Measurements from ENCODE around the gene ACSL4.
"Not testable (repeated sequence)": the region's sequence is repeated elsewhere in the genome, so short reads cannot be mapped to it uniquely, and the experiment has no call there.

The ACSL4 gene

DNA sequence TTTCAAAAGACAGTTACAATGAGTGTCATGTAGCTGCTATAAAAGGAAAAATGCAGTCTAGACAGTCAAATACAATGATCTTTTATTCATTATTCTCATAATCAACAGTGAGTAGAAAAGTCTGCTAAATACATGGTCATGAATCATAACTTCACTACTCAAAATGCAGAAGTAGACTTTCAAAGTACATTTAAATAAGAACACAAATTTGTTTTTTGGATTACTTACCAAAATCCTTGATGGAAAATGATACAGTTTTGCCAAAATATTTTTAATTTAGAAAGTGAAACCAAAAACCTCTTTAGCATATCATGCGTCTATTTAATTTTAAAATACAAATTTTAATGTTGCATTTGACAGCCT, 4.9 kb downstream of the ACSL4 start:
- no peak for DNase-seq (ENCODE audit: low read depth)

DNA sequence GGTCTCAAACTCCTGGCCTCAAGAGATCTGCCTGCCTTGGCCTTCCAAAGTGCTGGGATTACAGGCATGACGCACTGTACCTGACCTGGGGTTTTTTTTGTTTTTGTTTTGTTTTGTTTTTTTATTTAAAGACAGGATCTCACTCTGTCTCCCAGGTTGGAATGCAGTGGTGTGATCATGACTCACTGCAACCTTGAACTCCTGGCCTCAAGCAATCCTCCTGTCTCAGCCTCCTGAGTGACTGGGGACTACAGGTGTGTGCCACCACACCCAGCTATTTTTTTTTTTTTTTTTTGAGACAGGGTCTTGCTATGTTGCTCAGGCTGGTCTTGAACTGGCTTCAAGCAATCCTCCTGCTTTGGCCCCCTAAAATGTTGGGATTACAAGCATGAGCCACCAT, 8.1 kb downstream of the ACSL4 start:
- not testable (repeated sequence) for DNase-seq (ENCODE audit: low read depth)

DNA sequence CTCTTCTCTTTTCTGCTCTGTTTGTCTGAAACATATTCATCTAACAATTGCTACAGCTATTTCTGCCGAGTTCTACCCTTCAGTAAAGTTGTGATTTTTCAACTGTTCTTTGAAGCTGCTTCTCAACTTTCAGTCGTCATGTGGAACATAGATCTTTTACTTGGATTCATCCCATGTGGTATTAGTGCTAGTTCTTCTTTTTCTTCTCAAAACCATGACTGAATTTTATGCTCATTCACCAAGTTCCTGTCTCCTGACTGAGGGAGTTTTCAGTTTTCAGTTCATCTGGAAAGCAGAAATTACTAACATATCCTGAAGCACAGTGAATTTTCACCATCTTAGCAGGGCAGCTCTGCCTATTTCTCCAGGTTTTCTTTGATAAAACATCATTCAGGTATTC, 12.1 kb downstream of the ACSL4 start:
- no peak for DNase-seq (ENCODE audit: low read depth)

DNA sequence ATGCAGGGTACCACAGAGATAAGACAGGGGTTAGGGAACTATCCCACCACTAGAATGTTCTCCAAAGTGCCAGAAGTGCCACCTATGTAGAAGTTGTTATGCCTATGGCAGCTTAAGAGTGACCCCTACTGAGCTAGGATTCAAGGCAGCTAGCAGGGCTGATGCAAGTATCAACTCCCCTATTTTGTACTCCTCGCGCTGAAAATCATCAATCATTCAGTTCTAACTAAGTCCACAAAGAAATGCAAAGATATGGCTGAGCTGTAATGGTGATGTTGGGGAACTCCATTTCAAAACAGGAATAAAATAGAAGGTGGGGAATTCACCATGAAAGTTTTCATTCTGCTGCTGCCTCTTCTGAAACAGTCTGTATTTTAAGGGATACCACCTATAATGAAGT, 13.8 kb downstream of the ACSL4 start:
- no peak for DNase-seq (ENCODE audit: low read depth)

DNA sequence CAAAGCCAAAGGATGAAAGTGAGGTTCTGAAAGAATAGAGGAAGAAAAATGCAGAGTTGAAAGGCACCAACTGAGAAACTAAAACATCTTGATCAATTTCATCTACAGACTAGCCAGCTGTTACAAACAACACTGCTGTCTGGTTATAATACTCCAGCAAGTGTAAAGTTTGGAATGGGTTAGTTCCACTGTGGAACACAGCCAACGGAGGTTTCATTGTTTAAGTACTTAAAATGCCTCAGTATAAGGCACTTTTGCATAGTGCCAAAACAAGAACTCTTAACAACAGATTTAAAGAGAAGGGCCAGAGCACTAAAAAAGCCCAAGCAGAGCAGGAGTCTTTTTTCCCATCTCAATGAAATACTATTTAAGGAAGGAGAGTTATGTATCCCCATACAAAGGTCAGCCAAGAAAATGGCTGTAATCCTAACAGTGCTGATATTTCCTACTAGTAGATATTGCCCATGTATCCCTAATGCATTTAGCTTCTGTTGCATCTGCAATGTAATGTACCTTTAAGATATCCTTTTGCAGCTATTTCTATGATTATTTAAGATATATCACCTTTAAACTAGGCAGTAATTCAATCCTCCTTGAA, 16.5 kb downstream of the ACSL4 start:
- no peak for DNase-seq (ENCODE audit: low read depth)

DNA sequence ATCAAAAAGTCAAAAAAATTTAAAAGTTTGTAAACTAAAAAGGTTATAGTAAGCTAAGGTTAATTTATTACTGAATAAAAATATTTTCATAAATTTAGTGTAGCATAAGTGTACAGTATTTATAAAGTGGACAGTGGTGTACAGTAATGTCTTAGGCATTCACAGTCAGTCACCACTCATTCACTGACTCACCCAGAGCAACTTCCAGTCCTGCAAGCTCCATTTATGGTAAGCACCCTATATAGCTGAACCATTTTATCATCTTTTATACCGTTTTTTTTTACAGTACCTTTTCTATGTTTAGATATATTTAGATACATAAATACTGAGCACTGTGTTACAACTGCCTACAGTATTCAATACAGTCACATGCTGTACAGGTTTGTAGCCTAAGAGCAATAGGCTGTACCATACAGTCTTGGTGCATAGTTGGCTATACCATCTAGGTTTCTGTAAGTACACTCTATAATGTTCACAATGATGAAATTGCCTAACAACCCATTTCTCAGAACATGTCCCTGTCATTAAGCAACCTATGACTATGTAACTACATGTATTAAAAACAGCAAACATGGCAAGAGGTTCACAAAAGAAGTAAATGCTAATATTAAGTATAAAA, 18.6 kb downstream of the ACSL4 start:
- DNase-seq (ENCODE audit: low read depth), result peak; percentile 24

DNA sequence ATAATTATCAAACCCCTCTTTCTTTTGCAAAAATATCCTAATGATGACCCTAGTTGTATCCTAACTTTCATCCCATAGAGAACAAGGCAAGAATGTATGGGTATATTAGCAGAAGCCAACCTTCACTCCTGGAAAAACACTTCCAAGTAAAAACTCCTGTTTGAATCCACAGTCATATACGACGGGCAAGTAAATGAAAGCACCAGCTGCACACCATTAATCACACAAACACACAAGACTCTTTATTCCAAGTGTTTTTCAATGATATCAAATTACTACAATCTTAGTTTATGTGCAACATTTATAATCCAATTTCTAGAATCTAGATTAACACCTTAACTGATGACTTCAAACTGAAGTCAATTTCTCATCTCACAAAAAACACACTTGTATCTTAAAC, 22.9 kb downstream of the ACSL4 start:
- no peak for DNase-seq (ENCODE audit: low read depth)

DNA sequence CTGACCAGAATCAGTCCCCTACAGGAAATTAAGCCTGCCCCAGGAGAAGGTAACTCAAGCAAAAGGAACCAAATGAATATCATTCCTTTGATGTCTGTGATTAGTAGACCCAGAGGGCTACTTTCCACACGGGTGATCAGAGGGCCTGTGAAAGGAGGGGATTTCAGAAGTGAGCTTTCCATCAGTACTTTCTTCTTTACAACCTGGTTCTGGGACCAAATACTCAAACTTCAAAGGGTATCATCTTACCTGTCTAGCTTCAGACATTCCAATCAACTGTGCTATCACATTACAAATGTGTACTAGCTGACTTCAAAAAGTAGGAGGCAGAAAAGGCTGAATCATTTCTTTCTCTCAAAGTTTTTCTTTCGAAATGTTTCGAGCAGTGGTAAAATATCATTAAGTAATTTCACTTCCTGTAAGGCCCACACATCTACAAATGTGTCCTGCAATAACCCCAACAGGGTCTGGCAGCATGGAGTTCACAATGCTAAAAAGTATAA, 23.9 kb downstream of the ACSL4 start:
- DNase-seq (ENCODE audit: low read depth), result no peak

DNA sequence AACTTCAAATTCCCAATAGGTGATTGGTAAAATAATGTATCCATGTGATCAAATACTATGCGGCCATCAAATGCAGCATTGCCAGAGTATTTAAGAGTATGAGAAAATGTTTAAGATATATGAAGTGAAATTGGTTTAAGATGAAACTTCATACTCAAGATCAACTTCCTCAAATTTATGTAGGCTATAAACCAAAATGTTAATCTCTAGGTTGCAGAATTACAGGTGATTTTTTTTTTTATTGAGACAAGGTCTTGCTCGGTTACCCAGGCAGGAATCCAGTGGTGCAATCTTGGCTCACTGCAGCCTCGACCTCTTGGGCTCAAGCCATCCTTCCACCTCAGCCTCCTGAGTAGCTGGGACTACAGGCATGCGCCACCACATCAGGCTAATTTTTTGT, 25.3 kb downstream of the ACSL4 start:
- DNase-seq (ENCODE audit: low read depth), result no peak

DNA sequence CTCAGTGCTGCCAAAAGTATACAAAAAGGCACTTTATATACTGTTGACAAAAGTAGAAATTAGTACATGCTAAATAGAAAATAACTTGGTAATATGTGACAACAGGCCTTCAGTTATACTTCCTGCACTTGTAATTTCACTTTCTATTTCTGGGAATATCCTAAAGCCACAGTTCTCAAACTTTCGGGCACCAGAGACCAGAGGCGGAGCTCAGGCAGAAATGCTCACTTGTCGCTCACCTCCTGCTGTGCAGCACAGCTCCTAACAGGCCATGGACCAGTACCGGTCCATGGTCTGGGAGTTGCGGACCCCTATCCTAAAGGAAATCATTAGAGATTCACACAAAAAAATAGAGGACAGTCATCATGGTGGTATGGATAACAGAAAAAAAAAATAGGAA, 25.7 kb downstream of the ACSL4 start:
- DNase-seq (ENCODE audit: low read depth), result no peak

DNA sequence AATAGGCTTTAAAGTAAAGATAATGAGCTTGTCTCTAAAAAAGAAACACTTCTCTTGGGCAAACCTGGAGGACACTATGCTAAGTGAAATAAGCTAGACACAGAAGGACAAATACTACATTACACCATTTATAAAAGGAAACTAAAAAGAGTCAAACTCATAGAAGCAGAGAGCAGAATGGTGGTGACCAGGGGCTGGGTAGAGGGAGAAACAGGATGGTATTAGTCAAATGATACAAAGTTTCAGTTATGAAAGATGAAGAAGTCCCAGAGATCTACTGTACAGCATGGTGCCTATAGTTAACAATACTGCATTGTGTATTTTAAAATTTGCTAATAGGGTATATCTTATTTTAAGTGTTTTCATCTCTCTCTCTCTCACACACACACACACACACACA, 28.5 kb downstream of the ACSL4 start:
- DNase-seq (ENCODE audit: low read depth), result no peak

DNA sequence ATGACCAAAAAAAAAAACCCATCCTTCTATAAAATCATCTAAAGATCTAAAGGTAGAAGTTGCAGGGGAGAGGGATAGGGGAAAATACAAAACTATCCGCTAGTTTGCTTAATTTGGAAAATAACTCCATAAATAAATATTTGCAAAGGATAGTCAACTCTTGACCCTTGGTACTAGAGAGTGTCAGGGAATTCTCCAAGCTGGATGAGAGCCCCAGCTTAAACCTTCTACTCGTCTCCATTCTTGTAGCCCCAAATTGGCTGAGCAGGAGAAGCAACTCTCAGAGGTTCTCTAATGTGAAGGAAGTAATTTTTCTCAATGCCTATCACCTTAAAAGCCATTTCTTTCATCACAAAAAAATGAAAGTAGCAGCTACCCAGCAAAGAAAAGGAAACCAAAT, 35.2 kb downstream of the ACSL4 start:
- no peak for DNase-seq (ENCODE audit: low read depth)

DNA sequence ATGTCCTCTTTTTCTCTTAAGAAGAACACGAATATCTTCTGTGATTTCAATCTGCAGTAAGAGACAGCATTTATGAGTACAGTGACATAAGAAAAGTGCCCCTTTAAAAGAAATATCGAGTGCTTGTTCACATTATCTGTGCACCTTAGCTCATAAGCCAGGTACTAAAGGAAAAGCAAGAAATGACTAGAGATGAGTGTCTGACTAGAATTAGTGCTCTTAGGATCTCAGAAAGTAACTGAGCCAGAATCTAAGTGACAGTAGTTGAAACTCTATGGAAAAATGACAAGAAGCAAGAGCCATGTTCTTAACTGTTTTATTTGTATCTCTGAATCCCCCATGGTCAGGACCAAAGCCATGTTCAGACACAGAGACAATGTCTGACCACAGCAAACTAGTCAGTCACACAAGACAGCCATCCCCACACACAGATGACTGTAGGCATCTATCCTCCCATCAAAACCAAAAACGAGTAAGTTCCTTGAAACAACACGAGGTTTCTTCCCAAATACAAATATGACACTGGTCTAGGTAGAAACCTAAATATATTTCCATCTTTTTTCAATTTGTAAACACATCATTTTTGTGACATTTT, 36.8 kb downstream of the ACSL4 start:
- DNase-seq (ENCODE audit: low read depth), result no peak

DNA sequence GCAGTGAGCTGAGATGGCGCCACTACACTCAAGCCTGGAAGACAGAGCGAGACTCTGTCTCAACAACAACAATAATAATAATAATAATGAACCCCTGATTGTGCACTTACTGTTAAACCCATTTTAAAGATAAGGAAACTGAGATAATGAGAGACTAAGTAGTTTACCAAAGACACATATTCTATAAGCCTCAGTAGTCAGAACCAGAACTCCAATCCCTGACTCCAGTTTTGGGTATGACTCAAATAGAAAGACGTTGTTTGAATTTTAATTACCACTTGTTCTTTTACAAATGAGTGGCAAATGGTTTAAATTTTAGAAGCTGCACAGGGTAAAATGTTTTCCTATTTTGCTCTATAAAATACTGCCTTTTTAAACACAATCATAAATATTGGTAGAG, 37.4 kb downstream of the ACSL4 start:
- DNase-seq (ENCODE audit: low read depth), result no peak

DNA sequence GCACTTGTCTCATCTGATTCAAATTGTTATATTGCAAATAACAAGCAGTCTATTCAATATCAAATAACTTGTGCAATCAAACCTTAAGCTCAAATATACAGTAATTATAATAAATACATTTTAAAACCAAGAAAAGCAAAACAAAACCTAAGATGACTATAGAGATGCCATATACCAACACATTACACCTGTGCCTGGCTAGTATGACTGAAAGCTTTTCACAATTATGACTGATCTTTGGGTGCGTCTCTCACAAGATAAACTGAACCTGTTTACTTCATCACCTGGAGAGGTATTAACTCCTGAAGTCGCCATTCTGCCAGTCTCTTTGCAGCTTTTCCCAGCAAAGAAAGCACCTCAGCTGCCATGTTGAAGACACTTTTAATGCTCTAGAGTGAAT, 41.3 kb downstream of the ACSL4 start:
- DNase-seq (ENCODE audit: low read depth), result no peak

DNA sequence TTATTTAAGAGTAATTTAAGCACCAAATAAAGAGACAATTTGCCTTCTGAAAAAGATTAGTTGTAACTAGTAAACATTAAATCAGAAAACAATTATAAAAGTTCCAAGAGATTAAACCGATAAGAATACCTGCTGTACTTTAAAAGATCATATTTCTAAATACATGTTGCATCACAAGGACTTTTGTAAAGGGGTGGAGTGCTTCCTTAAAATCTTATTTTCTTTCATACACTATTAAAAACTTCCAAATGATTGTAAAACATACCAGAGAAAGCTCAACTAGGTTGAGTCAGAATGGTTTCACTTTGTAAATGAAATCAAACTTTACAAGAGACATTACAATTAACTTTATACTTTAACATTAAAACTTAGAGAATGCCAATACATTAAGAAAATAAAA, 41.8 kb downstream of the ACSL4 start:
- DNase-seq (ENCODE audit: low read depth), result no peak

DNA sequence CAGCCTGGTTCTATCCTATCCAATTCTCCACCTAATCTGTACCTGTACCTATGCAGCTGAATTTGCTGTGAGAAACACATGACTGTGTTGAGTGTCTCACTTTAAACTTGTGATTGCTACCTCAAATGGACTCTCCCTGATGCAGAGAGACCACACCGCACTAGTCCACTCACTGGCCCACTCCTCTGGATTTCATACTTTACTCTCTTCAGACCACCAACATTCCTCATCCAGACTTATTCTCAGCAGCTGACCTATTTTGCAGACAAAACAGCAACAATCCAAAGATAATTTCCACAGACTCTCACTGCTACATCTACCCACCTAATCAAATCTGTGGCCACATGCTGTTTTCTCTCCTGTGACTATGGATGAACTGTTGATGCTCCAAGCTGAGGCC, 45.2 kb downstream of the ACSL4 start:
- no peak for DNase-seq (ENCODE audit: low read depth)

DNA sequence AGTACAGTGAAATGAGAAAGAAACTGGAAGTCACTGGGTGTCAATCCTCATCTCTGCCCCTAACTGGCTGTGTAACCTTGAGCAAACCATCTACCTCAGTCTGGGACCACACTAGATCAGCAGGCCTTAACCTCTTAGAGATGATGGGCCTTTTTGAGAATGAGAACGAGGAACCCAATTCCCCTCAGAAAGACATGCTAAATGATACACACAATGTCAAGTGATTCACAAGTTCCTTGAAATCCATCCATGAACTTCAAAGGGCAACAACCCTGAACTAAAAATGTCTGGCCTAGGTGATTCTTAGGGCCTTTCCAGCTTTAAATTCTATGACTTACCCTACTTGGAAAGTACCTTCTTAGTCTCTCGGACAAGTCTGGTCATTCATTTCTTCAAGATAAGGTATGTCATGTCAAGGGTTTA, 47.4 kb downstream of the ACSL4 start:
- DNase-seq (ENCODE audit: low read depth), result no peak

DNA sequence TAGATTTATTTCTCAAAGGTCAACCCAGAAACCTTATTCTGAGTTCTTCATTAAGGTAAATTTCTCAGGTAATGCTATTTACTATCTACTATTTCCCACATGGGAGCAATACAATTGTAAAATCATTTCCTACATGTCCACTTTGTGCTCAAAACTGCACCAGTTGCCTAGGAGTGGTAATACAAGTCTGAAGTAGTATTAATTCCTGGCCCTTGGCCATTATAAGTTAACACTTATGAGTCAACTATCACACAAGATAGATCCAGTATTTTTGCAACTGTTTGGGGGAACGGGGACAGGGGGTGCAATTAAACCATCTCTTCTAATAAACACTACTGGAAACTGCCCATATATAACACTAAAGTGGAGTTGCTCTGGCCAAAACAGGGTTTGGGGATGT, 48.9 kb downstream of the ACSL4 start:
- no peak for DNase-seq (ENCODE audit: low read depth)

DNA sequence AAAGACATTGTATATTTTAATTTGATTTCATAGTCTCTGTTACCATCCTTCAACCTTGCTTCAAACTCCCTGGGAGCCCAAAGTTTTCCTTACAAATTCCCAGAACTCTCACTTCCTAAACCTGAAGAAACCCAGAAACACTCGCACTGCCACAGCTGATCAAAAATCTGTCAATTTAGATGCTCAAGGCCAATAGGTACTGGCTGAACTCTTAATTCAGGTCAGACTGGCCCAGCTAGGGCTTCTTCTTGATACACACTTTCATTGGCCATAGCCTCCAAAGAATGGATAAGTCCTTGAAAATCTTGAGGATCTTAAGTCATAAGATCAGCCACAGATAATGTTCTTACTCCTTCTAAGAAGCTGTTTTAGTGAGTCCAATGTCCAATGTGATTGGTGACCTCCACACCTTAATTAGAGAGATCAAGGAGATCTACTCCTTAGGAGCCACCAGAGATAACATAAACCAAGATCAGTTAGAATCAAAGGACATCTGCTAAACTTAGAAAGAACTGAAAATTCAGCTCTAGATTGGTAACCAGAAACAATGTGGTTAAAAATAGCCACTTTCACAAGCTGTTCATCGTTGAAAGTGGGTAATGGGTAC, 51.5 kb downstream of the ACSL4 start:
- no peak for DNase-seq (ENCODE audit: low read depth)

DNA sequence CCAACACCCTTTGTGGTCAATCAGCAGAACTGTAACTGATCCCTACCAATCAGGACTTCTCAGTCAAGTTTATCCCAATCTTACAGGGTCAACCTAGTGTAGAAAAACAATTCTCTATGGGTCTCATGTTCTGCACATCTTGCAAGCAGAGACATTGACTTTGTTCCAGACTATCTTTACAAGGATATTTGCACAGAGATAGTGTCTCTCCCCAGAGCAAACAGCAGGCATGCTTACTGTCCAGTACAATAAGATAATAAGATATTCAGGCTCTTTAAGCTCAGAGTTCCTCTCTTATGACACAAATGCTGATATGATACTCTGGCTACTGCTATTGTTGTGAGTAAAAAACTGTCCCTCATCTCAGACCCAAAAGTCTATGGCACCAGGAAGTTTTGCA, 53.2 kb downstream of the ACSL4 start:
- no peak for DNase-seq (ENCODE audit: low read depth)

DNA sequence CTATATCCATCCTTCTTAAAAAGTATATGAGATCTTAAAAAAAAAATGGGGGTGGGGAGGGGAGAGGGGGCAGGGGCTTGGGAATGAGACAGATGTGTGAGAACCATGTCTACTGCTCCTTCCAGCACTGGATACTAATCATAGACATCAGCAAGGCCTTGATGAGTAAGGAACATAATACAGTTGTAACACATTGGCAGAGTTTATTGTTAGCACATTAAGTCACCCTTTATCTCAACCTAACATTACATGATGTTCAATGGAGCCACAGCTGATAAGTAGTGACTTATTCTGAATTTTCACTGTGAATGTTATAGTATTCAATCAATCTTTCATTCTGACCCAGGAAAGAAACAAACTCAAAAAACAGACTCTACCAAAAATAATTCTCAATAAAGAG, 60.8 kb downstream of the ACSL4 start:
- DNase-seq (ENCODE audit: low read depth), result no peak

DNA sequence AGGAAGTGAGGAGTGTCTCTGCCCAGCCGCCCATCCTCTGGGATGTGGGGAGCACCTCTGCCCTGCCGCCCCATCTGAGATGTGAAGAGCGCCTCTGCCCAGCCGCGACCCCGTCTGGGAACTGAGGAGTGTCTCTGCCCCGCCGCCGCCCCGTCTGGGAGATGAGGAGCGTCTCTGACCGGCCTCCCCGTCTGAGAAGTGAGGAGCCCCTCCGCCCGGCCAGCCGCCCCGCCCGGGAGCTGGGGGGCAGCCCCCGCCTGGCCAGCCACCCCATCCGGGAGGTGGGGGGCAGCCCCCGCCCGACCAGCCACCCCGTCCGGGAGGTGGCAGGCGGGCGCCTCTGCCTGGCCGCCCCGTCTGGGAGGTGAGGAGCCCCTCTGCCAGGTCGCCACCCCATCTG, 61.9 kb downstream of the ACSL4 start:
- DNase-seq (ENCODE audit: low read depth), result not testable (repeated sequence)

DNA sequence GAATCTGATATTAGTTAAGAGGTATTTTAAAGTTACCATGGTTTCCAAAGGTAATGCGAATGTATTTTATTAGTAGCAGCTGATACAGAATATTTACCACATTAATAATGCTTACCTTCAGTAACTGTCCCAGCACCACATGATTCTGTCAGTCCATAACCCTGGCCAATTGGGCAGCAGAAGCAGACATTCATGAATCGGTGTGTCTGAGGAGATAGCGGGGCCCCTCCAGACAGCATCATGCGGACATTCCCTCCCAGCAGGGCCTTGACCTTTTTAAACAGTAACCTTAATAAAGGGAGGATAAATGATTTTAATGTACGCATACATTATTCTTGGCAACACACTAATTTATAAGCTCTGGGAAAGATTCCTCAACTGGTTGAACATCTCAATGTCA, 65.1 kb downstream of the ACSL4 start:
- no peak for DNase-seq (ENCODE audit: low read depth)

All from GM04504 (cell line).